ENCODE data around the gene CCDC196. TPM values are rescaled to one million over a fixed set of nuclear protein-coding genes. Genes with fewer than 3 reads are reported as not detected.

The CCDC196 gene, protein sequence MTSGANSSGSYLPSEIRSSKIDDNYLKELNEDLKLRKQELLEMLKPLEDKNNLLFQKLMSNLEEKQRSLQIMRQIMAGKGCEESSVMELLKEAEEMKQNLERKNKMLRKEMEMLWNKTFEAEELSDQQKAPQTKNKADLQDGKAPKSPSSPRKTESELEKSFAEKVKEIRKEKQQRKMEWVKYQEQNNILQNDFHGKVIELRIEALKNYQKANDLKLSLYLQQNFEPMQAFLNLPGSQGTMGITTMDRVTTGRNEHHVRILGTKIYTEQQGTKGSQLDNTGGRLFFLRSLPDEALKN
- under 1 TPM; 0.12 to 0.42 (median 0.18) TPM for polyA plus RNA-seq (ENCODE audit: insufficient read length in 3 of 3)
- long read RNA-seq, donor 1: 0 reads
- long read RNA-seq, donor 2: 0 reads
- long read RNA-seq, donor 3: 0 reads
- long read RNA-seq, donor 4, partial matches to known transcripts: 0 of 1 reads
- long read RNA-seq, donor 4, other reads (novel, unspliced or antisense): 0 of 1 reads
- long read RNA-seq, donor 5: 0 reads
- long read RNA-seq, donor 6: 0 reads
- long read RNA-seq, donor 7: 0 reads
- long read RNA-seq, donor 8: 0 reads
- long read RNA-seq, donor 9: 0 reads
- long read RNA-seq, donor 10: 0 reads
- long read RNA-seq, donor 11: 0 reads
- long read RNA-seq, donor 12: 0 reads
- long read RNA-seq, donor 13: 0 reads
- long read RNA-seq, donor 14: 0 reads
- long read RNA-seq, donor 15: 0 reads
- long read RNA-seq, donor 16: 0 reads

DNA sequence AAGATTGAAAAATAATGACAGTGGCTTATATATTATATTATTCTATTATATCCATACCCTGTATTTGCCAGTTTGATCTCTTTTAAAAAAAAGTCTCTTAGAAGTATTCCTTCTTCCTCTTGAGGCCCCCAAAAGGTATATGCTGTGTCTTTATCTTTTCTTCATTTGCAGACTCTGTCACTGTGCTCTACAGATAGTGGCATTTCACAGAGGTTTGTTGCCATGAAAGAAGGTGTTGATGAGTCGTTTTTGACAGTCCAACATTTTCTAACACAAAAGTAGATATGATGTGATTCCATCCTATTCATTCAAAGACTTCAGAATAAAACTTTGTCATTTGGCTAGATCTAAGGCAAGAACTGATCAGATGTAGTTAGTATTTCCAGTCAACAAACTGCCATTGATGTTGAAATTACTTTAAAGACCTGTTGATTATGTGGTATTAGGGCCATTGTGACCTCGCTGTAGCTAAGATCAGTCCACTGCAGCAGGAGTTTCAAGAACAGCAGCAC, at the start of gene CCDC196:
TSS of gene CCDC196 (plus strand) at position 462 of the 512 bp plus-strand sequence. CDS start 132 bp downstream, outside the sequence.
- DNase-seq (ENCODE audit: extremely low read depth in 1 of 11, low read depth in 9 of 11, low spot score in 4 of 11): no peak

DNA sequence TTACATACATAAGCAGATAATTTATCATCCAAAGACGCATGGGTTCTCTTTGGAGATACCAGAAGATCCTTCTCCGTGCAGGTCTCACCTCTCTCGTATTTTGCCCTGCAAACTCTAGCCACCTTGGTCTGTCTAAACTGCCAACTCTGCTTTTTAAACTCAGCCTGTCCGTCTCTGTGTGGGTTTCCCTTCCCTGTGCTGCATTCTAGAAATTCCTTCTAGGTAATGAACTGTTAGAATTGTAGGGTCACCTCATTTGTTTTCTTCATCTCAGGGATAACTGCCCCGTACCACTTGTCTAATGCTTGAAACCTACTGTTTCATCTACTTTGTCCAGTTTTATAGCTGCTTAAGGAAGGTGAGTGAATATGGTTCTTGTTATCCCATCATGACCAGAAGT, 45.4 kb upstream of the CCDC196 start:
- DNase-seq (ENCODE audit: extremely low read depth in 1 of 11, low read depth in 9 of 11, low spot score in 4 of 11): no peak

DNA sequence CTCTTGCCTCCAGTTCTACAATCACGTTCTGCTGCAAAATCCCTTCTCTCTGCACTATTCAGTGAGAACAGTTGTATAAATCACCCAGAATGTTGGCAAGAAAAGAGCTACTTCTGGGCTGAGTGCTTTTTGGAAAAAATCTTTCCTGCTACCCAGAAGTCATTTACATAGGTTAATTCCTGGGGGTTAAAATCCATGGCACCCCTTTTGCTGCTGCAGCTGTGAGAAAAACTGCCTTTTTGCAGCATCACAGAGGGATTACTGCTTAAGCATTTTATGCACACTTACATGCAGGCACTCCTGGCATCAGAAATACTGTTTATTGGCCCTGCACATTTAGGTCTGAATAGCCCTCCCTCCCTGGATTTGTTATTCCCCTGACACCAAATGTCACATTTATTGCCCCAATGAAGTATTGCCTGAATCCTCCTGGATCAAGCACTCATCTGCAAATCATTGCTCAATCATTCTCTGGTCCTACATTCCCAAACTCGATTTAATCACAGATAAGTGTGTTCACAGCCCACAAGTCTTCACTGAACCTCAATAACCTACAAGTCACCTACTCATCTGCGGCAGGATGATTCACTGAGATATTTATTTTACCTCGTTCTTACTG, 43.1 kb upstream of the CCDC196 start:
- no peak for DNase-seq (ENCODE audit: extremely low read depth in 1 of 11, low read depth in 9 of 11, low spot score in 4 of 11)

DNA sequence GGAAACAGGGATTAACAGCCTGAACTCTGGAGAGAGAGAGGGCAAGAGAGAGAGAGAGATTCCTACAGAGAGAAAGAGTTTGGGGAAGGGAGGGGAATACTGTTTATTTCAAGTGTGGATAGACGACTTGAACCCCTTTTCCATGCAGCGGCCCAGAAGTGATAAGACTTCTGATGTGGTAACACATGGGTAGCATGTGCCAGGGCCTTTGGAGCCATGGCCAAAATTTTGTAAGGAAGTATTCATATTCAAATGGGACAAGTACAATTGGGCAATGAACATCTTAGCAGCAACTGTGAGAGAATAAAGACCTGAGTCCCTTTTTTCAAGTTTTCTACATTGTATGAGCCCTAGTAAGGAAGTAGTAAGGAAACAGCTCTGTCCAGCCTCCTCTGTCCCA, 42.4 kb upstream of the CCDC196 start:
- no peak for DNase-seq (ENCODE audit: extremely low read depth in 1 of 11, low read depth in 9 of 11, low spot score in 4 of 11)

DNA sequence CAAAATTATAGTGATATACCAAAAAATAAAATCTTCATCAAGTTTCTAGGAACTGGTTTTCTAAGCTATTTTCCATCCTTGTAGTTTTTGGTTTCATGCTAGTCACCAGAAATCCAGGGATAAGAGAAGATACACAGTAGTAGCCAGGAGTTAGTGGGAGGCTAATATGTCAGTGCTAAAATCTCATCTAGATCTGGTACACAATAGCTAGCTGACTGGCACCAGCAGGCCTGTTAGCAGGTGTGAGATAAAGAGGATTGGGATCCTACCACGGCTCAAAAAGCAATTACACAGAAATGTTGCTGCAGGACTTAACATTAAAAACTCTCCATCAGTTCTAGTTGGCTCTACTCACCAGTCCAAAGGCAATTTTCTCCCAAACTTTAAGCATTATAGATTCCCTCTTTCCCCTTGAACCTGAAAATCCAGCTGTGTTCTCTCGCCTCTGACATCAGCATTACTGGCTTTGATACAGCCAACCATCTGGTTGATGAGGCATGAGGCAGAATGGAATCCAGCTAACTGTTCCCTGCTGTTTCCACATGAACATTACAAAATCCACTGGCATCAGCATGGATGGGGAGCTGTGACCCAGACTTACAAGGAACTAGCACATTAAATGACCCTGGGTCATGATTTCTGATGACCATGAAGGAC, 41.8 kb upstream of the CCDC196 start:
- no peak for DNase-seq (ENCODE audit: extremely low read depth in 1 of 11, low read depth in 9 of 11, low spot score in 4 of 11)

DNA sequence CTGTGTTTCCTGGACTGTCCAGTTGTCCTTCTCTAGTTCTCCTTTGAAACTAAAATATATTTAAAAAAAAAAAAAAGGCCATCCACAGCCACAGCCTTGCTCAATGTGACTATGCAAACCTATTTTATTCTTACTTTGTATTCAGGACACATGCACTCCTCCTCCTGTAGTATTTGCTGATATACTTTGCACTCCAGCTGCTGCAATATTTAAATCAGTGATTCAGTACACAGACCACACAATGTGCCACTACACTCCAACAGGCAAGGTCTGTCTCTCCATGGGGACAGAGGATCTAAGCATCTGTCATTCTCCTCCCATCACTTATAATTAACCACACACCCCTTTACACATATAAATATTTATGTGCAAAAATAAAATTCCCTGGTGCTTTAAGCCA, 40.2 kb upstream of the CCDC196 start:
- no peak for DNase-seq (ENCODE audit: extremely low read depth in 1 of 11, low read depth in 9 of 11, low spot score in 4 of 11)

DNA sequence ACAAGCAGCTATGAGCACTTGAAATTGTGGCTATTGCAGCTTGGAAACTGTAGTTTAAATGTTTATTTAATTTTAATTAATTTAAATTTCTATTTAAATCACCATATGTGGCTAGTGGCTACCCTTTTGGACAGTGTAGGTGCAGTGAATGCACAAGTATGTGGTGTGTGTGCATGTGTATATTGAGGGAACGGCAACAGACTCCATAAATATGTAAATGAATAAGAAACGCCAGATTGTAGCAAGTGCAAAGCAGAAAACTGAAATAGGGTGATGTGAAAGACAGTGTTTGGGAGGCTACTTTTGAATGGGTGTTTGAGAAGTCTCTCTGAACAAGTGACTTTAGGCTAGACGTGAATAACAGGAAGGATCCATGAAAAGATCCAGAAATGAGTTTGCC, 32.7 kb upstream of the CCDC196 start:
- no peak for DNase-seq (ENCODE audit: extremely low read depth in 1 of 11, low read depth in 9 of 11, low spot score in 4 of 11)

DNA sequence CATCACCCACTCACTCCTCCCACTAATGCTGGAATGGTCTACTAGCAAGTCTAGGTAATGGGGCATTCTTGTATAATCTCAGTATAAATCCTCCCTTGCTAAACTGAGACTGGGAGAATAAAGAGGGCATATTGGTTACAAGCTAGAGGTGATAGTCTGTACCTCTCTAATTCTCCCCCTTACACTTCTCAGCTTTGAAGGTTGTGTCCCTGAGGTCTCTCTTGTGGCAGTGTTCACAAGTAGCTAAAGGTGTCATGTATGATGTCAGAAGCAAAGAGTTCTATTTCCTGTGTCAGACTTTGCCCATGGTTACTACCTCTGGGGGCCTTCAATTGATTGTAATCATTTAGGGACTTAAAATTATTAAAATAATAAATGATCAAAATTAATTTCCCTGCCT, 26.6 kb upstream of the CCDC196 start:
- no peak for DNase-seq (ENCODE audit: extremely low read depth in 1 of 11, low read depth in 9 of 11, low spot score in 4 of 11)

DNA sequence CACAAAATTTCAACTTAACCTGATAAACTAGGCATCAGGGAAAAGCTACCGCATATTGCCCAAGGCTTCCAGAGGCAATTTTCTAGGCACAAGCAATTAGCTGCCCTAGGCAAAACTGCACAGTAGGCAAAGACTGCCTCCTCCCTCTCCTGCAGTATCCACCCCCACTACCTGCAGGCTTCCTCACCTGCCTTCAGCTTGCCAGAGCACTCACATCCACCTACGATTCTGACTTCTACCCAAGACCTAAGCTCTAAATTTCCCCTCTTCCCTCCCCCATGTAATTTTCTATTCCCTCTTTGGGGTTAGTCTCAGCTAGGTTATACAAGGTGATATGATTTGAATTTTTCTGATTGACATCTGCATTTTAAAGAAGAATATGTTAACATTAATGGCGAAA, 21.9 kb upstream of the CCDC196 start:
- no peak for DNase-seq (ENCODE audit: extremely low read depth in 1 of 11, low read depth in 9 of 11, low spot score in 4 of 11)

DNA sequence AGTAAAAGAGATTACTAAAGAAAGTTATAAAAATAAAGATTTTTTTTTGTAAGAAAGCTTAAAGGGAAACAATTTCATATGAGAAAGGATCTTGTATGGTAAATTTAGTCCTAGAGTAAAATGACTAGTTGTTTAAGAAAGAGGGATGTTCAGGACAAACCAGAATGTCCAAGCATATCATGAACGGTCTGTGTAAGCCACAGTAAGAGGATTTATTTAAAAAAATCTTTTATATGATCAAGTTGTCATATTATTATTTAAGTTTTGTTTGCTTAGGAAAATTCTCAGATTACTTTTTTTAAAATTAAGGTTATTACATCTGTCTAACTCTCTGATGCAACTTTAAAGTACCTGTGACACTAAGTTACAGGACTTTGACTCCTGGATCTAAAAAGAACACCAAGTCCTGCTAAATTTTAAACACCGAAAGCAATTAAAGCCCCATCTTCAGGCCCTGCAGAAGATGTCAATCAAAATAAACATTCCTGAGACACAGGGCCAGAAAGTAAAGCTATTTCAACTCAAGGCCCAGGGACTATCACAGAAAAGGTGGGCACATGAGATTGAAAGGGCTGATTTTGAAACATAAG, 17.3 kb upstream of the CCDC196 start:
- no peak for DNase-seq (ENCODE audit: extremely low read depth in 1 of 11, low read depth in 9 of 11, low spot score in 4 of 11)

DNA sequence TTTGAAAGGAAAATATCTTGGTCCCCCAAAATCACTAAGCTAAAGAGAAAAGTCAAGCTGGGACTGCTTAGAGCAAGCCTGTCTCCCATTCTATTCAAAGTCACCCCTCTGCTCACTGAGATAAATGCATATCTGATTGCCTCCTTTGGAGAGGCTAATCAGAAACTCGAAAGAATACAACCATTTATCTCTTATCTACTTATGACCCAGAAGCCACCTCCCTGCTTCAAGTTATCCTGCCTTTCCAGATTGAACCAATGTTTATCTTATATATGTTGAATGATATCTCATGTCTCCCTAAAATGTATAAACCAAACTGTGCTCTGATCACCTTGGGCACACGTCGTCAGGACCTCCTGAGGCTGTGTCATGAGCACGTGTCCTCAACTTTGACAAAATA, 14.6 kb upstream of the CCDC196 start:
- no peak for DNase-seq (ENCODE audit: extremely low read depth in 1 of 11, low read depth in 9 of 11, low spot score in 4 of 11)

DNA sequence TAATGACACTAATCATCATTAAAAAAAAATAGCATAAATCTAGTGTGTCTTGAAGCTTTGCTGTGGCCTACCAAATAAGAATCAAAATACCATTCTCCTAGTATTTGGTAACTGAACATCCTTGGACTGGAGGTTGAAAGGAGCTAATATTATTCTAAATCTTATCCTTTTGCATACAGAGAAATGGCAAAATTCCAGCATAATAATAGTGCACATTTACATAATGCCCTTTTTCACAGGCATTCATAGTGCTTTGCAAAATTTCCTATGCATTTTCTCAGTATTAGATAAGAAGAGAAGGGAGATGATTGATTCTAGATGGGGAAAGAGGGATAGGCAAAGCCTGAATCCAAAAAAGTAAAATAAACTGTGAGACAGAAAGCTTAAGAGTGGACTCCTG, 13.9 kb upstream of the CCDC196 start:
- no peak for DNase-seq (ENCODE audit: extremely low read depth in 1 of 11, low read depth in 9 of 11, low spot score in 4 of 11)

DNA sequence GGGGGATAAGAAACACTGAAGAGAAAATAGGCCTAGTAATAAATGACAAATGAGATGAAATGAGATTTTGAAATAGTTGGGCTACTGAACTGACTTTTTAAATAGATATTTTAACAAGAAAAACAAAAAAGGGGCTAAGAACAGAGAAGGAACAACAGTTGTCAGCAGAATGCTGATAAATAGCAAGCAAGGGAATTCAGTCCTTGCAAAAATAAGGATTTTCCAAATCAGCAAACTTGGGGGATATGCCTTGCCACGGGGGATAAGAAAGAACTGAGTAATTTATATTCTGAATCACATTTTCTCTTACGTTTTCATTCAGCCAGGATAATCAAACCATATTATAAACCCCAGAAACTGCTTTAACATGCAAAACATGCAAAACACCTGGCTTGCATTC, 12.9 kb upstream of the CCDC196 start:
- DNase-seq (ENCODE audit: extremely low read depth in 1 of 11, low read depth in 9 of 11, low spot score in 4 of 11): no peak

DNA sequence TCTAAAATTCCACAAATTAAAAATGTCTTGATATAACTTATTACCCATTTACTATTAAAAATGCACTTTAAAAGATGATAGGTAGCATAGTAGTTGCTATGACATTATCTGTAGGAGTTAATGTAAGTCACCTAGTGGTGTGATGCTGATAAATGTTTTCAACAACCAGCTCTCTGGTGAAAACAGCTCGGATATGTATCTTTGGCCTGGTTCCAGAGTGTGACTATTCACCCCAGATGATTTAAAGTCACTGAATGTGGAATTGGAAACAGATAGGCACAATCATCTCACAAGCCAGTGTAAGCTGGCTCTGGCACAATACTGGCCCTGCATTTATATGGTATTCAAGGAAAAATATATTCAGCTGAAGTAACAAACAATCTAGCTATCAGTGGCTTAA, 9.2 kb upstream of the CCDC196 start:
- DNase-seq (ENCODE audit: extremely low read depth in 1 of 11, low read depth in 9 of 11, low spot score in 4 of 11): no peak

DNA sequence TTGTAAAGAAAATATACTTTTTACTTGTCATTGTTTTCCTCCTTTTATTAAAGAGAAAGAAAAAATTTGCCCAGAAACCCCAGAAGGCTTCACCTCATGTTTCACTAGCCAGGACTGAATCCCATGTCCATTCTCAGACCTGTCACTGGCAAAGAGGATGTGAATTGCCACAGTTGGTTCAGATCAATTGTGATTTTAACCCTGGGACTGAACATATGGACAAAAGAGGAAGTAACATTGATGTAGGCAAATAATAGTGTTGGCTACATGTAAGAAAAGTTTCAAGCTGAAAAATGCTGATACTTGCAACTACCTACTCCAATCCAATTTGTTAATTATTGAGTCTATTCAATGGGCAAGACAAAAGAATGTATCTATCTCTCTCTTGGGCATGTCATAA, 8.6 kb upstream of the CCDC196 start:
- DNase-seq (ENCODE audit: extremely low read depth in 1 of 11, low read depth in 9 of 11, low spot score in 4 of 11): no peak

DNA sequence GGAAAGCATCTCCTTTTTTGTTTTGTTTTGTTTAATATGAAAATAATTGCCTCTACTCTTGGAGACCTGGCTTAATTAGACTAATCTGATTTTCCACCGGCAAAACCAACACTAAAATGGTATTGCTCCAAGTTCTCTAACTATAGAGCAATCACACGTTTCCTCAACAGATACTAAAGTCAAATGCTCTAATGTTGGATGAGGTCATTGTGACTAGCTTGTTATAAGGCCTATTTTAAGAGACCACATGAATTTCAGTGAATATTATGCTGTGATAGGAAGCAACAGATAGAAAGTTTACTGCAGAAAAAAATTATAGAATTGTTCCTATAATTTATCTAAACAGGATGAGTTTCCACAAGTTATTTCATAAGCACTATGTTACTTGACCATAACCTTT, 3.3 kb upstream of the CCDC196 start:
- no peak for DNase-seq (ENCODE audit: extremely low read depth in 1 of 11, low read depth in 9 of 11, low spot score in 4 of 11)

DNA sequence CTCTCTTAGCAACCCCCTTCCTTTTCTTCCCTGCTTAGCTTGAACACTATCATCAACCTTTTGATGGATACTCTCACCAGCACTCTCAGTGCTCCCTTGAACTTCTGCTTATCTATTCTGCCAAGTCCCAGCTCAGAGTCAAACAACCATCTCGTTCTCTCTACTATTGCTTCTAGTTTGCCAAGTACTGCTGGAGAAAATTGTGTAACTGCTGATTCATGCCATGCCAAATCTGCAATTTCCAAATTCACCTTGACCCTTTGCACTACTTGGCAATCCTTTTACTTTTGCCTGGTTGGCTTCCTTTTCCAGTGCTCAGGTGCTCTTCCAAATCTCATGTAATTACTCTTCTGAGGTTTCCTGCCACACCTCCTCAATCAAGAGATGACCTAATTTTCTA, 2.8 kb upstream of the CCDC196 start:
- no peak for DNase-seq (ENCODE audit: extremely low read depth in 1 of 11, low read depth in 9 of 11, low spot score in 4 of 11)

DNA sequence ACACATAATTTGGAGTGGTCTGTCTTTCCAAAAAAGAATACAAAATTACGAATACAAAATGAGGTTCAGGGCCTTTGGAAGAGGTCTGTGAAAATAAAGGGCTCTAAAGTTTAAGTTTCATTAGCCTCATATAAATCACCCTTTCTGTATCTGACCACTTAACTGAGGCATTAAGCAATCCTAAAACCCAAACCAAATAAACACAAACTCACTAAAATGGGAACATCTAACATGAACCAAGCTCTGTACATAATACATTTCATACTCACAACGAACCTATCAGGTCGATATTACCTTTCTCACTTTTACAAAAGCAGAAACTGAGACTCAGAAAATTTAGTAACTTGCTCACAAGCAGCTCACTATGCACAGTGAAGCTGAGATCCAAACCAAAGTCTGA, 1.1 kb upstream of the CCDC196 start:
- DNase-seq (ENCODE audit: extremely low read depth in 1 of 11, low read depth in 9 of 11, low spot score in 4 of 11): no peak

DNA sequence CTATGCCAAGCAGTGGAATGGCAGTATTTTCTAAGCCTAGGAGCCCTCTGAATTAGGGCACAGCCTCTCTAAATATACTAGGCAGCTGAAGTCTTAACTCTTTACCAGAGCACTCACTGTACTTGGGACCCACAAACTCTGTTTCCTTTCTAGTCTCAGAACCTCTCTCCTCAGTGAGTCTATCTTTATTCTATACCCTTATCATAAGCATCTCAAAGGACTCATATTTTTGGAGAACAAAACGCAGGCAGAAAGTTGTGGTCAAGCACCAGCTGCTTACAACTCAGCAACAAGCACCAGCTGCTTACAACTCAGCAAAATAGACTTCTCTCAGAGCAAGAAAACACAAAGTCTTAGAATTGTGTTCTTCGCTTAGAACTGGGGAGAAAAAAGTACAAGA, 993 bp downstream of the CCDC196 start:
- DNase-seq (ENCODE audit: extremely low read depth in 1 of 11, low read depth in 9 of 11, low spot score in 4 of 11): no peak
